ENCODE data around the gene H2BW2.

Gene H2BW2

DNA sequence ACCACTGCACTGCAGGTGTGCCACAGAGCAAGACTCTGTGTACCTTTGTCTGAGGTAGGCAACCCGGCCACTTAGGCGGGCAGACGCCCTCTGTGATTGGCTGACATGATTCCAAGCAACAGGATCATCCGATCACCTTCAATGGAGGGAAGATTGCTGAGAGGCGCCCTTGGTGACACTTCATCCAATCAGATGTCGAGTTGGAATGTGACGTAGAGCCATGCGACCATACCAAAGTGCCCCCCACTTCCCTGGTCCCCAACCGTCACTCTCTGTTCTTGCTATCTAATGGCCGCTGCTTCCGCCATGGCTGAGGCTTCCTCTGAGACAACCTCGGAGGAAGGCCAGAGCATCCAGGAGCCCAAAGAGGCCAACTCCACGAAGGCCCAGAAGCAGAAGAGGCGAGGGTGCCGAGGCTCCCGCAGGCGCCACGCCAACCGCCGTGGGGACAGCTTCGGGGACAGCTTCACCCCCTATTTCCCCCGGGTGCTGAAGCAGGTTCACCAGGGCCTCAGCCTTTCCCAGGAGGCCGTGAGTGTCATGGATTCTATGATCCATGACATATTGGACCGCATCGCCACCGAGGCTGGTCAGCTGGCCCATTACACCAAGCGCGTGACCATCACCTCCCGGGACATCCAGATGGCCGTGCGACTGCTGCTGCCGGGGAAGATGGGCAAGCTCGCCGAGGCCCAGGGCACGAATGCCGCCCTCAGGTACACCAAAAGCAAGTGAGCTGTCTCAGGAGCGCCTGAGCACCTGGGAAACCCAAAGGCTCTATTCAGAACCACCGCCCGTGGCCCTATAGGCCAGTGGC lies at the start of gene H2BW2:
Gene H2BW2, plus strand, starts transcription at position 268 of the 817 bp plus-strand sequence. Its CDS starts 39 bp downstream, at position 307.
- no peaks in the 10 kb centered on the region for H3K36me3 ChIP-seq (ENCODE audit: control insufficient read depth in 2 of 2, insufficient read depth in 1 of 2, low read length in 2 of 2)
- ChIA-PET CTCF (interaction anchor here (0.6 kb wide), 1 partner anchor 111 kb away, joined by 3 read pairs; no protein-coding TSS in a partner anchor), POLR2A (no interaction called here)
- H3K9me3 ChIP-seq (ENCODE audit: control insufficient read depth, insufficient read depth, low read depth, low read length), result no peaks in the 10 kb centered on the region
- no peak within 1 kb of the TSS for H3K4me3 ChIP-seq (ENCODE audit: low read depth, low read length)
- no peak within 1 kb of the TSS for H3K27ac ChIP-seq (ENCODE audit: extremely low read depth, low read depth, low read length)
- TF ChIP-seq, protein P1, sequence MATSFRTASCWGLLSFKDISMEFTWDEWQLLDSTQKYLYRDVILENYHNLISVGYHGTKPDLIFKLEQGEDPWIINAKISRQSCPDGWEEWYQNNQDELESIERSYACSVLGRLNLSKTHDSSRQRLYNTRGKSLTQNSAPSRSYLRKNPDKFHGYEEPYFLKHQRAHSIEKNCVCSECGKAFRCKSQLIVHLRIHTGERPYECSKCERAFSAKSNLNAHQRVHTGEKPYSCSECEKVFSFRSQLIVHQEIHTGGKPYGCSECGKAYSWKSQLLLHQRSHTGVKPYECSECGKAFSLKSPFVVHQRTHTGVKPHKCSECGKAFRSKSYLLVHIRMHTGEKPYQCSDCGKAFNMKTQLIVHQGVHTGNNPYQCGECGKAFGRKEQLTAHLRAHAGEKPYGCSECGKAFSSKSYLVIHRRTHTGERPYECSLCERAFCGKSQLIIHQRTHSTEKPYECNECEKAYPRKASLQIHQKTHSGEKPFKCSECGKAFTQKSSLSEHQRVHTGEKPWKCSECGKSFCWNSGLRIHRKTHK (tag by site-specific recombination; IDR thresholded peaks at IDR 0.05), result no peak
- no peak for TF ChIP-seq ZBTB21 (tag by site-specific recombination; IDR thresholded peaks at IDR 0.05)
- TF ChIP-seq ZNF530 (tag by site-specific recombination; IDR thresholded peaks at IDR 0.05; ENCODE audit: low read depth), result no peak
- no peak for TF ChIP-seq ZNF558 (tag by site-specific recombination; IDR thresholded peaks at IDR 0.05)
- no peaks in the 10 kb centered on the region for H3K4me1 ChIP-seq (ENCODE audit: control insufficient read depth, insufficient read depth, low read length)

DNA sequence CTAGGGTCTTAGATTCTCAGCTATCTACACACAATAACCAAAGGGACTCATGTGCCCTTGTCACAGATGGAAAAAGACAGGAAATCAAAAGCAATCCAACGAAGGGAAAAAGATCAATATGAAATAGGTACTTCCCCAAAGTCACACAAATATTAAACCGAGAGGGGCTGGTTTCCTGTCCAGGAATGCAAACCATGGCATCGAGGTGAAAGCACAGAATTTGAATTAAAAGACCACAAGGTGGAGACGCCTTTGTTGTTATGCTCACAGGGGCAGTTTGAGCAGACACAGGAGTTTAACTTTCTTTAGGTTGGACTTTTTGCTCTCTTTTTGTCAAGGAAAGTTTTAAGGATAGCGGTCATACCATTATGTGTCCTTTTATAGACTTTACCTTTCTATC lies 40.5 kb upstream of the H2BW2 start:
- Histone ChIP-seq H3K27ac (ENCODE audit: extremely low read depth, low read depth, low read length) (no peak overlapping the region), H3K4me1 (ENCODE audit: control insufficient read depth, insufficient read depth, low read length) (no peaks in the 10 kb centered on the region), H3K36me3 (ENCODE audit: control insufficient read depth in 2 of 2, insufficient read depth in 1 of 2, low read length in 2 of 2) (no peaks in the 10 kb centered on the region), H3K9me3 (ENCODE audit: control insufficient read depth, insufficient read depth, low read depth, low read length) (no peaks in the 10 kb centered on the region), H3K4me3 (ENCODE audit: low read depth, low read length) (no peak overlapping the region)
- TF ChIP-seq, protein P2, sequence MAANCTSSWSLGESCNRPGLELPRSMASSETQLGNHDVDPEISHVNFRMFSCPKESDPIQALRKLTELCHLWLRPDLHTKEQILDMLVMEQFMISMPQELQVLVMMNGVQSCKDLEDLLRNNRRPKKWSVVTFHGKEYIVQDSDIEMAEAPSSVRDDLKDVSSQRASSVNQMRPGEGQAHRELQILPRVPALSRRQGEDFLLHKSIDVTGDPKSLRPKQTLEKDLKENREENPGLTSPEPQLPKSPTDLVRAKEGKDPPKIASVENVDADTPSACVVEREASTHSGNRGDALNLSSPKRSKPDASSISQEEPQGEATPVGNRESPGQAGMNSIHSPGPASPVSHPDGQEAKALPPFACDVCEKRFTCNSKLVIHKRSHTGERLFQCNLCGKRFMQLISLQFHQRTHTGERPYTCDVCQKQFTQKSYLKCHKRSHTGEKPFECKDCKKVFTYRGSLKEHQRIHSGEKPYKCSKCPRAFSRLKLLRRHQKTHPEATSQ (tag by site-specific recombination; IDR thresholded peaks at IDR 0.05), result no peak
- TF ChIP-seq ZFP69B (tag by site-specific recombination; IDR thresholded peaks at IDR 0.05) (no peak), ZNF777 (tag by site-specific recombination; IDR thresholded peaks at IDR 0.05; ENCODE audit: borderline replicate concordance) (no peak), ZNF433 (tag by site-specific recombination; IDR thresholded peaks at IDR 0.05; ENCODE audit: low read depth) (no peak), GLI4 (tag by site-specific recombination; IDR thresholded peaks at IDR 0.05) (no peak), EGR2 (tag by site-specific recombination; IDR thresholded peaks at IDR 0.05; ENCODE audit: low read depth) (no peak), ZNF132 (tag by site-specific recombination; IDR thresholded peaks at IDR 0.05; ENCODE audit: borderline replicate concordance) (no peak), TRIM28 (IDR thresholded peaks at IDR 0.05; ENCODE audit: borderline replicate concordance, low read length) (no peak), ZNF510 (tag by site-specific recombination; IDR thresholded peaks at IDR 0.05; ENCODE audit: insufficient replicate concordance) (no peak)
- TF ChIP-seq, protein P3, sequence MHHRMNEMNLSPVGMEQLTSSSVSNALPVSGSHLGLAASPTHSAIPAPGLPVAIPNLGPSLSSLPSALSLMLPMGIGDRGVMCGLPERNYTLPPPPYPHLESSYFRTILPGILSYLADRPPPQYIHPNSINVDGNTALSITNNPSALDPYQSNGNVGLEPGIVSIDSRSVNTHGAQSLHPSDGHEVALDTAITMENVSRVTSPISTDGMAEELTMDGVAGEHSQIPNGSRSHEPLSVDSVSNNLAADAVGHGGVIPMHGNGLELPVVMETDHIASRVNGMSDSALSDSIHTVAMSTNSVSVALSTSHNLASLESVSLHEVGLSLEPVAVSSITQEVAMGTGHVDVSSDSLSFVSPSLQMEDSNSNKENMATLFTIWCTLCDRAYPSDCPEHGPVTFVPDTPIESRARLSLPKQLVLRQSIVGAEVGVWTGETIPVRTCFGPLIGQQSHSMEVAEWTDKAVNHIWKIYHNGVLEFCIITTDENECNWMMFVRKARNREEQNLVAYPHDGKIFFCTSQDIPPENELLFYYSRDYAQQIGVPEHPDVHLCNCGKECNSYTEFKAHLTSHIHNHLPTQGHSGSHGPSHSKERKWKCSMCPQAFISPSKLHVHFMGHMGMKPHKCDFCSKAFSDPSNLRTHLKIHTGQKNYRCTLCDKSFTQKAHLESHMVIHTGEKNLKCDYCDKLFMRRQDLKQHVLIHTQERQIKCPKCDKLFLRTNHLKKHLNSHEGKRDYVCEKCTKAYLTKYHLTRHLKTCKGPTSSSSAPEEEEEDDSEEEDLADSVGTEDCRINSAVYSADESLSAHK (tag by site-specific recombination; IDR thresholded peaks at IDR 0.05), result no peak
- TF ChIP-seq, protein P4, sequence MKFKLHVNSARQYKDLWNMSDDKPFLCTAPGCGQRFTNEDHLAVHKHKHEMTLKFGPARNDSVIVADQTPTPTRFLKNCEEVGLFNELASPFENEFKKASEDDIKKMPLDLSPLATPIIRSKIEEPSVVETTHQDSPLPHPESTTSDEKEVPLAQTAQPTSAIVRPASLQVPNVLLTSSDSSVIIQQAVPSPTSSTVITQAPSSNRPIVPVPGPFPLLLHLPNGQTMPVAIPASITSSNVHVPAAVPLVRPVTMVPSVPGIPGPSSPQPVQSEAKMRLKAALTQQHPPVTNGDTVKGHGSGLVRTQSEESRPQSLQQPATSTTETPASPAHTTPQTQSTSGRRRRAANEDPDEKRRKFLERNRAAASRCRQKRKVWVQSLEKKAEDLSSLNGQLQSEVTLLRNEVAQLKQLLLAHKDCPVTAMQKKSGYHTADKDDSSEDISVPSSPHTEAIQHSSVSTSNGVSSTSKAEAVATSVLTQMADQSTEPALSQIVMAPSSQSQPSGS (tag by site-specific recombination; IDR thresholded peaks at IDR 0.05; ENCODE audit: low read depth), result no peak
- TF ChIP-seq, protein P5, sequence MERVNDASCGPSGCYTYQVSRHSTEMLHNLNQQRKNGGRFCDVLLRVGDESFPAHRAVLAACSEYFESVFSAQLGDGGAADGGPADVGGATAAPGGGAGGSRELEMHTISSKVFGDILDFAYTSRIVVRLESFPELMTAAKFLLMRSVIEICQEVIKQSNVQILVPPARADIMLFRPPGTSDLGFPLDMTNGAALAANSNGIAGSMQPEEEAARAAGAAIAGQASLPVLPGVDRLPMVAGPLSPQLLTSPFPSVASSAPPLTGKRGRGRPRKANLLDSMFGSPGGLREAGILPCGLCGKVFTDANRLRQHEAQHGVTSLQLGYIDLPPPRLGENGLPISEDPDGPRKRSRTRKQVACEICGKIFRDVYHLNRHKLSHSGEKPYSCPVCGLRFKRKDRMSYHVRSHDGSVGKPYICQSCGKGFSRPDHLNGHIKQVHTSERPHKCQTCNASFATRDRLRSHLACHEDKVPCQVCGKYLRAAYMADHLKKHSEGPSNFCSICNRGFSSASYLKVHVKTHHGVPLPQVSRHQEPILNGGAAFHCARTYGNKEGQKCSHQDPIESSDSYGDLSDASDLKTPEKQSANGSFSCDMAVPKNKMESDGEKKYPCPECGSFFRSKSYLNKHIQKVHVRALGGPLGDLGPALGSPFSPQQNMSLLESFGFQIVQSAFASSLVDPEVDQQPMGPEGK (tag by site-specific recombination; IDR thresholded peaks at IDR 0.05), result no peak
- ChIA-PET POLR2A (no interaction called here), CTCF (no interaction called here)

All from HEK293 (cell line).